RCC 7860 (cell line): Measurements from ENCODE around the gene TMEM14A.

Source experiments
- DNase-seq: peaks from one replicate; pipeline ENCODE4 v3.0.0-alpha.2; 2015; ENCODE audit warnings: low spot score
- FAIRE-seq: peaks from 2 replicates; lab custom pipeline; 2012; peaks lifted over from hg19 to GRCh38; lab: Jason Lieb, UNC

The TMEM14A gene

DNA sequence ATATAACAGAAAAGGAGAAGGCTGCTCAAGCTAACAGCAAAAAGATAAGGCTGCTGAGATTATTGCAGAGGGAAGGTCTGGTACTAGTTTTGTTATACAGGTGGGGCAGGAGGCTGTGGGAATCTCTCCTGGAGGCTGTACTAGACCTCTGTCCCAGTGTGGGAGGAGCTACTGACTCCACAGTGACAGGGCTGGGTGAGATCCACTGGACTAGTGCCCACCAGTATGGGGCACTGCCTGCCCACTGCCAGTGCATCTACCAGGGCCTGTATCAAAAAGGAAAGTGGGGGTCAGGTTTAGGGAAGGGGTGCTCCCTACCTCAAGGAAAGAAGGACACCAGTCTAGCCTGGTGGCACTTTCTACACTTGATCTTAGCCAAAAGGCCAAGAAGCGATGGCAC lies 62.3 kb downstream of the TMEM14A start:
- DNase-seq (no peak), FAIRE-seq (no peak)

DNA sequence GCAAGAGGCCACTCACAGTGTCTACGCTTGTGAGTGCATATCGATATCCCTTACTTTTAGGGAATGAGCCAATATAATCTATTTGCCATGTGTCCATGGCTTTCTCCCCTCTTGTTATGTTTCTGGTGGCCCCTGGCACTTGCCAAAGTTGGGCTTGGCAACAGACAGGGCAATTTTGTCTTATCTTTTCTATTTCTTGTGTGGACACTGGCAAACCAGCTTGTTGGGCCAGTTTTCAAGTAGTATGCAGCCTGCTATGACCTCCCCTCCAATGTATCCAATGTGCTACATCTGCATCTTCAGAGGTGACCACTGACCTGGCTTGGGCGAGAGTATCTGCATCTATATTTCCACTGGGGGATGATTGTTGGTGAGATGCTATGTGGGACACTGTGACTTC lies 63.2 kb downstream of the TMEM14A start:
- no peak for FAIRE-seq

DNA sequence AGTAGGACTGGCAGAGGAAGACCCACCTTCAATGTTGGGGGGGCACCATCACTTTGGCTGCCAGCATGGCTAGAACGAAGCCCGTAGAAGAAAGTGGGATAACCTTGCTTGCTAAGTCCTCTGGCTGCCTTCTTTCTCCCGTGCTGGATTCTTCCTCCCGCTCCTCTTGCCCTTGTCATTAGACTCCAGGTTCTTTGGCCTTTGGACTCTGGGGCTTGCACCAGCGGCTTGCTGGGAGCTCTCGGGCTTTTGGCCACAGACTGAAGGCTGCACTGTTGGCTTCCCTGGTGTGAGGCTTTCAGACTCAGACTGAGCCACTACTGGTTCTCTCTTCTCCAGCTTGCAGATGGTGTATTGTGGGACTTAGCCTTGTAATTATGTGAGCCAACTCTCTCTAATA lies 64.2 kb downstream of the TMEM14A start:
- DNase-seq = no peak
- FAIRE-seq = no peak

More for the DNA sequence above, 63.2 kb downstream of the TMEM14A start:
- no peak for DNase-seq

DNA sequence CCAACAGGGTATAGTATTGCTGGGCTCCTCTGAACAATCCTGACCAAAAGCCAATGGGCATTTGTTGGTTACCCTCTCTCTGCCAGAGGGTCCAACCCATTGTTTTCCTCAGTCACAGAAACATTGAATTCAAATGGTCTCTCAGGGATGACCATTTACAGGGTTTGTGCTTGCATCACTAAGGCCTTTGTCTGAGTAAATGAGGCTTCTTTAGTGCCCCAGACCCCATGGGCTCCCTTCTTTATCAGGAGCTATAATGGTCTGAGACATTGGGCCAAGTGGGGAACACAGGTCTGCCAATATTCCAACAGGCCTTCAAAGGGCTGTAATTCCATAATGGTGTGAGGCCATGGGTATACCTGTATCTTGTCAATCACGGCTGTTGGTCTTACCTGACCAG lies 65.2 kb downstream of the TMEM14A start:
- FAIRE-seq (no peak), DNase-seq (no peak)
